HCT116 (cell line): ENCODE measurements around the gene SGCA.

Experiments
- CTCF ChIP-seq, 3 experiments: fragments of 200-600 bp in 1 of 3; sonication (generic) in 1 of 3; IDR thresholded peaks in 2 of 3; conservative IDR thresholded peaks in 1 of 3; 2 replicates each; pipeline ENCODE4 v1.5.1; 2012 to 2017; ENCODE audit warnings: low read depth in 2 of 3, low read length in 2 of 3, antibody characterized with exemption in 1 of 3, borderline replicate concordance in 1 of 3, control low read depth in 1 of 3, mild to moderate bottlenecking in 1 of 3, mixed read lengths in 1 of 3, mixed run types in 1 of 3, moderate library complexity in 1 of 3; ENCODE audit not compliant: insufficient read depth in 1 of 3
- MAX ChIP-seq: IDR thresholded peaks from 2 replicates; pipeline ENCODE4 v1.6.1; 2012
- POLR2AphosphoS5 ChIP-seq: IDR thresholded peaks from 2 replicates; pipeline ENCODE4 v1.6.1; 2011; ENCODE audit warnings: mild to moderate bottlenecking, low read depth, low read length, moderate library complexity
- SIN3A ChIP-seq: IDR thresholded peaks from 2 replicates; pipeline ENCODE4 v1.6.1; 2012; ENCODE audit warnings: low read depth
- SP1 ChIP-seq: IDR thresholded peaks from 2 replicates; pipeline ENCODE4 v1.6.1; 2012; ENCODE audit warnings: low read depth
- ZNF274 ChIP-seq: fragments of 200-500 bp; sonication (Bioruptor generic); IDR thresholded peaks from 2 replicates; pipeline ENCODE4 v1.6.1; 2014; ENCODE audit warnings: mild to moderate bottlenecking, low read depth, low read length, inconsistent platforms

- no peak for TF ChIP-seq SIN3A
- peak; percentile 97 to 100 (median 98) for TF ChIP-seq CTCF (IDR thresholded peaks at IDR 0.05 in 2 of 3, conservative IDR thresholded peaks at IDR 0.05 in 1 of 3; ENCODE audit: borderline replicate concordance in 1 of 3, insufficient read depth in 1 of 3, low read depth in 2 of 3, low read length in 2 of 3)
- no peak for TF ChIP-seq MAX
- no peak; the same call in 1 of the 2 replicates for TF ChIP-seq POLR2AphosphoS5
- TF ChIP-seq SP1, result no peak
- no peak for TF ChIP-seq ZNF274
These were observed 3.4 kb downstream of the SGCA start for GRCh38 chr17:50169121-50169764.
